ENCODE measurements around the gene DNAH10.
A peak's percentile ranks its signal among the peaks of the same experiment; 100 is the strongest.
"Not testable (repeated sequence)": the region's sequence is repeated elsewhere in the genome, so short reads cannot be mapped to it uniquely, and the experiment has no call there.

The DNAH10 gene

GRCh38 chr12:123938679-123939480, 176.8 kb downstream of the DNAH10 start:
- no peak overlapping the region for H3K4me3 ChIP-seq (ENCODE audit: low read length)
- DNase-seq (ENCODE audit: low read depth, low spot score) = no peak

- DNase-seq (ENCODE audit: low read depth, low spot score) = no peak
- no peak overlapping the region for H3K4me3 ChIP-seq (ENCODE audit: low read length)
Measured at GRCh38 chr12:123939716-123940626, 177.9 kb downstream of the DNAH10 start.

GRCh38 chr12:123940627-123940966, 178.5 kb downstream of the DNAH10 start:
- no peak for DNase-seq (ENCODE audit: low read depth, low spot score)
- no peak overlapping the region for H3K4me3 ChIP-seq (ENCODE audit: low read length)

GRCh38 chr12:123941000-123941399, 178.9 kb downstream of the DNAH10 start:
- DNase-seq (ENCODE audit: low read depth, low spot score) = no peak
- H3K4me3 ChIP-seq (ENCODE audit: low read length) = no peak overlapping the region

GRCh38 chr12:123941624-123942237, 179.6 kb downstream of the DNAH10 start:
- H3K4me3 ChIP-seq (ENCODE audit: low read length) = no peak overlapping the region
- DNase-seq (ENCODE audit: low read depth, low spot score) = no peak

- DNase-seq (ENCODE audit: low read depth, low spot score) = no peak
- no peak overlapping the region for H3K4me3 ChIP-seq (ENCODE audit: low read length)
Measured at GRCh38 chr12:123942238-123942653, 180.1 kb downstream of the DNAH10 start.

- DNase-seq (ENCODE audit: low read depth, low spot score) = no peak
- no peak overlapping the region for H3K4me3 ChIP-seq (ENCODE audit: low read length)
Measured at GRCh38 chr12:123942911-123943648, 181.0 kb downstream of the DNAH10 start.

GRCh38 chr12:123943816-123944215, 181.7 kb downstream of the DNAH10 start:
- H3K4me3 ChIP-seq (ENCODE audit: low read length) = no peak overlapping the region
- no peak for DNase-seq (ENCODE audit: low read depth, low spot score)

- no peak for DNase-seq (ENCODE audit: low read depth, low spot score)
- peak overlapping the region; percentile 27 for H3K4me3 ChIP-seq (ENCODE audit: low read length)
Measured at GRCh38 chr12:123944696-123945095, 182.6 kb downstream of the DNAH10 start.

- no peak overlapping the region for H3K4me3 ChIP-seq (ENCODE audit: low read length)
- no peak for DNase-seq (ENCODE audit: low read depth, low spot score)
Measured at GRCh38 chr12:123945287-123946151, 183.4 kb downstream of the DNAH10 start.

GRCh38 chr12:123946152-123946515, 184.0 kb downstream of the DNAH10 start:
- no peak overlapping the region for H3K4me3 ChIP-seq (ENCODE audit: low read length)
- DNase-seq (ENCODE audit: low read depth, low spot score) = no peak

GRCh38 chr12:123946516-123947505, 184.7 kb downstream of the DNAH10 start:
- not testable (repeated sequence) for H3K4me3 ChIP-seq (ENCODE audit: low read length); DNase-seq (ENCODE audit: low read depth, low spot score)

- not testable (repeated sequence) for H3K4me3 ChIP-seq (ENCODE audit: low read length); DNase-seq (ENCODE audit: low read depth, low spot score)
Measured at GRCh38 chr12:123947531-123947930, 185.4 kb downstream of the DNAH10 start.

- H3K4me3 ChIP-seq (ENCODE audit: low read length) = no peak overlapping the region
- DNase-seq (ENCODE audit: low read depth, low spot score) = no peak
Measured at GRCh38 chr12:123948401-123948795, 186.3 kb downstream of the DNAH10 start.

- H3K4me3 ChIP-seq (ENCODE audit: low read length) = no peak overlapping the region
- DNase-seq (ENCODE audit: low read depth, low spot score) = no peak
Measured at GRCh38 chr12:123948796-123949769, 187.0 kb downstream of the DNAH10 start.

GRCh38 chr12:123949770-123950165, 187.7 kb downstream of the DNAH10 start:
- H3K4me3 ChIP-seq (ENCODE audit: low read length) = no peak overlapping the region
- DNase-seq (ENCODE audit: low read depth, low spot score) = no peak

Measured in Jurkat, Clone E6-1 (cell line).